NT2/D1 (cell line): Measurements from ENCODE around the gene ATXN7L3.

Experiments used
- SUZ12 ChIP-seq: IDR thresholded peaks from 2 replicates; pipeline ENCODE4 v1.6.1; 2011; ENCODE audit not compliant: insufficient read length, insufficient read depth; ENCODE audit errors: extremely low read depth
- ZNF274 ChIP-seq: IDR thresholded peaks from 2 replicates; pipeline ENCODE4 v1.6.1; 2011; ENCODE audit warnings: mild to moderate bottlenecking, low read depth, low read length

- TF ChIP-seq SUZ12 (no peak), ZNF274 (no peak)
Measured at GRCh38 chr17:44152875-44153274, 46.8 kb downstream of the ATXN7L3 start.
